Hepatocyte (in vitro differentiated cells): ENCODE measurements around the gene HSF2BP. TPM values are rescaled to one million over a fixed set of nuclear protein-coding genes. Genes with fewer than 3 reads are reported as not detected.

Source experiments
- DNase-seq: peaks from one replicate; pipeline ENCODE4 v3.0.0-alpha.2; 2016; ENCODE audit warnings: low spot score
- H2AFZ ChIP-seq: fragments of 200-600 bp; sonication (generic); 2 replicates; pipeline ENCODE4 v1.6.0; 2016; ENCODE audit warnings: antibody characterized with exemption, mild to moderate bottlenecking
- H3K27ac ChIP-seq: fragments of 200-600 bp; sonication (generic); 2 replicates; pipeline ENCODE4 v1.5.1; 2016; ENCODE audit warnings: mild to moderate bottlenecking
- H3K27me3 ChIP-seq: fragments of 200-600 bp; sonication (generic); 2 replicates; pipeline ENCODE4 v1.6.1; 2016
- H3K36me3 ChIP-seq: fragments of 200-600 bp; sonication (generic); replicated peaks from 2 replicates; pipeline ENCODE4 v1.5.1; 2016; ENCODE audit warnings: low read depth; ENCODE audit not compliant: insufficient read depth
- H3K4me1 ChIP-seq: fragments of 200-600 bp; sonication (generic); 2 replicates; pipeline ENCODE4 v1.5.1; 2016; ENCODE audit warnings: mild to moderate bottlenecking, moderate library complexity; ENCODE audit not compliant: insufficient read depth
- H3K4me2 ChIP-seq: fragments of 200-600 bp; sonication (generic); 2 replicates; pipeline ENCODE4 v1.6.0; 2016
- H3K4me3 ChIP-seq: fragments of 200-600 bp; sonication (generic); 2 replicates; pipeline ENCODE4 v1.5.1; 2016; ENCODE audit warnings: mild to moderate bottlenecking
- H3K79me2 ChIP-seq: fragments of 200-600 bp; sonication (generic); 2 replicates; pipeline ENCODE4 v1.6.0; 2017; ENCODE audit warnings: mild to moderate bottlenecking
- H3K9me2 ChIP-seq: fragments of 200-600 bp; sonication (generic); replicated peaks from 2 replicates; pipeline ENCODE4 v1.6.0; 2017; ENCODE audit warnings: mild to moderate bottlenecking; ENCODE audit not compliant: insufficient read depth
- H3K9me3 ChIP-seq: fragments of 200-600 bp; sonication (generic); 2 replicates; pipeline ENCODE4 v1.5.1; 2016; ENCODE audit warnings: low read depth, mild to moderate bottlenecking
- H4K20me1 ChIP-seq: fragments of 200-600 bp; sonication (generic); 2 replicates; pipeline ENCODE4 v1.6.0; 2016; ENCODE audit warnings: mild to moderate bottlenecking; ENCODE audit not compliant: insufficient read depth, poor library complexity, severe bottlenecking
- EZH2 ChIP-seq: fragments of 200-600 bp; sonication (generic); IDR thresholded peaks from 2 replicates; pipeline ENCODE4 v1.6.1; 2016; ENCODE audit warnings: antibody characterized with exemption, mild to moderate bottlenecking, borderline replicate concordance
- EZH2phosphoT487 ChIP-seq: fragments of 200-600 bp; sonication (generic); IDR thresholded peaks from one replicate; pipeline ENCODE4 v1.6.1; 2018; ENCODE audit warnings: antibody characterized with exemption, mild to moderate bottlenecking, low read depth, moderate library complexity; ENCODE audit not compliant: unreplicated experiment, severe bottlenecking
- WGBS: methylation state at CpG from one replicate; pipeline ENCODE4 v1.1.6; 2016; ENCODE audit warnings: low lambda C conversion rate; ENCODE audit errors: missing lambda C conversion rate; 5-methylcytosine and 5-hydroxymethylcytosine counted together
- polyA plus RNA-seq: library from polyadenylated mRNA; unstranded; fragments of >200 nt; fragmentation: Nextera tagmentation; extraction: Ambion mirVana; gene quantifications from 2 replicates; pipeline ENCODE4 v1.2.1, GENCODE V29; 2016
- total RNA-seq: library from RNA; depleted of rRNA; stranded (reverse); fragments of >200 nt; gene quantifications from 2 replicates; pipeline ENCODE4 v1.2.3, GENCODE V29; 2014
- TF ChIP-seq, protein P1 (sequence below): fragments of 200-600 bp; sonication (generic); IDR thresholded peaks from 2 replicates; pipeline ENCODE4 v1.5.1; 2016; ENCODE audit warnings: antibody characterized with exemption, mild to moderate bottlenecking; ENCODE audit not compliant: poor library complexity

The HSF2BP gene
- total and polyA plus RNA-seq, 2 experiments from 2014 or later: 1.3 to 1.4 TPM

DNA sequence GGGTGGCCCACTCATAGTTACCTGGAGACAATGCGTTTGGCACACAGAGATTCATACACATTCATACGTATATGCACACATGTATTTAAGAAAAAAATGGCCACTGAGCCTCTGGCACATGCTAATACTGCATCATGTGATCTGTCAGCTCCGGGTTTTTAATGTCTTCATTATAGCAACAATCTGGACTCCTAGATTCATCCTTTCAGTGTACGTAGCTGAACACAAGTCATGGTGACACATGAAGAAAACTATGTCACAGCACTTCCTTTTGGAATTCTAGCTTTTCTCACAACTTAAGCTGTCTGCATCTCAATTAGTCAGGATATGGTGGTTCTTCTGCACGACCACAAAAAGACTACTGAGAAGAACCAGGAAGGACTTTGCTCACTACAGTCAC is 24.7 kb downstream of the HSF2BP start:
- Histone ChIP-seq H3K9me2 (no peaks in the 10 kb centered on the region), H3K27me3 (no peaks in the 10 kb centered on the region), H3K4me3 (no peak overlapping the region), H2AFZ (no peak overlapping the region), H3K79me2 (no peaks in the 10 kb centered on the region), H3K36me3 (no peaks in the 10 kb centered on the region), H4K20me1 (no peaks in the 10 kb centered on the region), H3K4me2 (no peak overlapping the region), H3K9me3 (no peaks in the 10 kb centered on the region), H3K4me1 (no peaks in the 10 kb centered on the region), H3K27ac (no peak overlapping the region)
- TF ChIP-seq, protein P1, sequence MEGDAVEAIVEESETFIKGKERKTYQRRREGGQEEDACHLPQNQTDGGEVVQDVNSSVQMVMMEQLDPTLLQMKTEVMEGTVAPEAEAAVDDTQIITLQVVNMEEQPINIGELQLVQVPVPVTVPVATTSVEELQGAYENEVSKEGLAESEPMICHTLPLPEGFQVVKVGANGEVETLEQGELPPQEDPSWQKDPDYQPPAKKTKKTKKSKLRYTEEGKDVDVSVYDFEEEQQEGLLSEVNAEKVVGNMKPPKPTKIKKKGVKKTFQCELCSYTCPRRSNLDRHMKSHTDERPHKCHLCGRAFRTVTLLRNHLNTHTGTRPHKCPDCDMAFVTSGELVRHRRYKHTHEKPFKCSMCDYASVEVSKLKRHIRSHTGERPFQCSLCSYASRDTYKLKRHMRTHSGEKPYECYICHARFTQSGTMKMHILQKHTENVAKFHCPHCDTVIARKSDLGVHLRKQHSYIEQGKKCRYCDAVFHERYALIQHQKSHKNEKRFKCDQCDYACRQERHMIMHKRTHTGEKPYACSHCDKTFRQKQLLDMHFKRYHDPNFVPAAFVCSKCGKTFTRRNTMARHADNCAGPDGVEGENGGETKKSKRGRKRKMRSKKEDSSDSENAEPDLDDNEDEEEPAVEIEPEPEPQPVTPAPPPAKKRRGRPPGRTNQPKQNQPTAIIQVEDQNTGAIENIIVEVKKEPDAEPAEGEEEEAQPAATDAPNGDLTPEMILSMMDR: no peak
- no peak for TF ChIP-seq EZH2
- TF ChIP-seq EZH2phosphoT487: no peak
- WGBS: 82% methylated on average over 5 of the region's 5 CpGs
- no peak for DNase-seq

DNA sequence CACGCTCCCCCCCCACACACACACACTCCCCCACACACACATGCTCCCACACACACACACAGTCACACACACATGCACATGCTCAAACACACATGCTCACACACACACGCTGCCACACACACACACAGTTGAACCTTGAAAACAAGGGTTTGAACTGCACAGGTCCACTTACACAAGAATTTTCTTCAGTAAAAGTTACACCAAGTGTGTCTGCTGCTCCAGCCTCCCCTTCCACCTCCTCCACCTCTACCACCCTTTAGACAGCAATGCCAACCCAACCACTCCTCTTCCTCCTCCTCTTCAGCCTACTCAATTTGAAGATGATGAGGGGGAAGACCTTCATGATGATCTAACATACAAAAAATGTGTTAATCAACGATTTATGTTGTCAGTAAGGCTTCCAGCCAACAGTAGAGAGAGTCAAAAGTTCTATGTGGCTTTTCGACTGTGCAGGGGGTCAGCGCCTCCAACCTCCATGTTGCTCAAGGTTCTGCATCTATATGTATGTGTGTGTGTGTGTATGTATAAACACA is 26.8 kb downstream of the HSF2BP start:
- Histone ChIP-seq H3K27me3 (no peaks in the 10 kb centered on the region), H3K4me2 (no peak overlapping the region), H2AFZ (no peak overlapping the region), H3K36me3 (no peaks in the 10 kb centered on the region), H3K9me2 (no peaks in the 10 kb centered on the region), H3K9me3 (peaks cover 4% of the 10 kb centered on the region), H4K20me1 (no peaks in the 10 kb centered on the region), H3K4me3 (no peak overlapping the region), H3K27ac (no peak overlapping the region), H3K79me2 (no peaks in the 10 kb centered on the region), H3K4me1 (peaks cover 8% of the 10 kb centered on the region)
- DNase-seq: no peak
- 89% methylated on average over 4 of the region's 5 CpGs for WGBS
- TF ChIP-seq EZH2 (no peak), EZH2phosphoT487 (no peak)
- TF ChIP-seq, protein P1: no peak

DNA sequence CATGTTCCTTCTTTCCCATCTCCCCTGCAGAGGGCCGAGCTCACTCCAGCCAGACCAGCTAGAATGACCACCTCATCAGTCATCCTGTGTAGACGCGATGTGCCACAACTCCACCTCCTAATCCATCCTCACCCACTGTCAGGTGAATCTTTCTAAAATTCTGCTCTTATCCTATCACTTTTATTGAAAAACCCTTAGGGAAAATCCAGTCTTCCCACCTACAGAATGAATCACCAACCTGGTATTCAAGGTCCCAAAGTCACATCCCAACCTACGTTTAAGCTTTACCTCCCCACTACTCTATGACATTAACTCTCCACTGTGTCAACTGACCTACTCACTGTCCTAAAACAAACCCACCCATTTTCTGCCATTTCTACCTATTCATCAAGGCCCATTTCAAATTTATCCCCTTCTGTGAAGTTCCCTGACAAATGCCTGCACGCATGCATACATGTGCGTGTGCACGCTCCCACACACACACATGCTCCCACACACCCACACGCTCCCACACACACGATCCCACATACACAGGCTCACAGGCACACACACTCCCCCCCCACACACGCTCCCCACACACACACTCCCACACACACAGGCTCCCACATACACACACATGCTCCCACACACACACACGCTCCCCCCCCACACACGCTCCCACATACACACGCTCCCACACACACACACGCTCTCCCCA is 27.7 kb downstream of the HSF2BP start:
- Histone ChIP-seq H3K79me2 (no peaks in the 10 kb centered on the region), H3K4me1 (peaks cover 13% of the 10 kb centered on the region), H3K4me3 (no peak overlapping the region), H3K9me3 (peaks cover 4% of the 10 kb centered on the region), H2AFZ (no peak overlapping the region), H3K27ac (no peak overlapping the region), H4K20me1 (no peaks in the 10 kb centered on the region), H3K36me3 (no peaks in the 10 kb centered on the region), H3K4me2 (no peak overlapping the region), H3K27me3 (no peaks in the 10 kb centered on the region), H3K9me2 (no peaks in the 10 kb centered on the region)
- WGBS: 93% methylated on average over 9 of the region's 14 CpGs
- no peak for TF ChIP-seq EZH2phosphoT487
- TF ChIP-seq EZH2: no peak
- TF ChIP-seq, protein P1: no peak
- DNase-seq: no peak
